ENCODE results near the gene PDCD4.
"Not testable (repeated sequence)": the region's sequence is repeated elsewhere in the genome, so short reads cannot be mapped to it uniquely, and the experiment has no call there.

The PDCD4 gene

DNA sequence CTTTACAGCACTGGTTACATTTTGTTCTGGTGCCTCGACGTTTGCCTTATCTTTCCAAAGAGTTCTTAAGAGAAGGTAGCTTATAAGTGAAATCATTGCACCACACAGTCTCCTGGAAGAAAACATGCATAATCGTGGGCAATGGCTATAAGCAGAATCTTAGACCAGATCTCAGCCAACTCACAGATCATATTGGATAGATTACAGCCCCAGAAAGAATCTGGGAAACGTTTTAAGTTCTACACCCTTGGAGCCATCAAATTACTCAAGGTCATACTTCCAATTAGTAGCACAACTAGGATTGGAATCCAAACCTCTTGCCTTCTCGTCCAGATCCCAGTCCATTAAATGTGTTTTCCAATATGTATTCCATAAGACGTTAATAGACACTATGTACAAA, 8.8 kb upstream of the PDCD4 start:
- no peak for DNase-seq

DNA sequence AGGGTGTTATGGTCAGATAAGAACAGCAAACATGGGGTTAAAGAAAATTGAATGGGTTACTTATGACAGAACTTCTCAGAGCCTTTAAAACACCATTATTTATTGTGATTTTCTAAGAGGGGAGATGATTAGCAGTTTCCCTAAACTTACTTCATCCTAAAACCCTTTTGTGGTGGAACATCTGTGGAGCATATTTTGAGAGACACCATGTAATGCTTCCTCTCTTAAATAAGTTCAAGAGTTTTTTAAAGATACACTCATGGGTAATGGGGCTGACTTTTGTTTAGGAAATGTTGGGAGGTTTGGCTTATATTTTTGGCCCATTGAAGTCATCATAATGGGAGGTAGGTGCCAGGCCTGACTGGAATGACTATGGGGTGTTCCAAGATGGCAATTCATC, 8.4 kb upstream of the PDCD4 start:
- DNase-seq, result no peak

GRCh38 chr10:110863956-110864355, 7.8 kb upstream of the PDCD4 start:
- no peak for DNase-seq

GRCh38 chr10:110864662-110865140, 7.0 kb upstream of the PDCD4 start:
- no peak for DNase-seq

DNA sequence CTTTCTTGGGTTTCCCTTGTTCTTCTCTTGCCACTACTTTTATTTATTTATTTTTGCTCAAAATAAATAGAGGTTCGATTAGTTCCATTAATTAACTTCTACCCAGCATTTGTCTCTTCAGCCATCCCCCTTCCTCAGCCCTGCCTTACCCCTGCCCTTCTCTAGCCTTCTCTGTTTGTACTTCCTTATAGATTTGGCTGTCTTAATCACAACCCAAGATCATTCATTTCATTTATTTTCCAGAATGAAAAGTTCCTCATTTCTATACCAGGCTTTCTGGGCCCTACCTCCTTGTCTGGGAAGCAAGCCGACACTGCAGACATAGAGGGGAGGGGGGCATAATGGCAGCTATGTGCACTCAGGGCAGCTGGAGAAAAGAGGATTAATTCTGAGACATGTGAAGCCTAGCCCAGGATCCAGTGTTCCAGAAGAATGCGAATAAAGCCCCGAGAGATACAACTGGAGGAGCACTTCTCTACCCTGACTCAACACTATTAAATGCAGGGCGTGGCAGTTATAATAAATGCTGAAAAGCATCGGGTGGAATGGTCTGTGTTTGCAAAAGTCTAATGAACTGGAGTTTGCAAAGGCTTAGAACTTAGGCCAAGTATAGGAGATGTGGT, 6.4 kb upstream of the PDCD4 start:
- DNase-seq, result no peak

DNA sequence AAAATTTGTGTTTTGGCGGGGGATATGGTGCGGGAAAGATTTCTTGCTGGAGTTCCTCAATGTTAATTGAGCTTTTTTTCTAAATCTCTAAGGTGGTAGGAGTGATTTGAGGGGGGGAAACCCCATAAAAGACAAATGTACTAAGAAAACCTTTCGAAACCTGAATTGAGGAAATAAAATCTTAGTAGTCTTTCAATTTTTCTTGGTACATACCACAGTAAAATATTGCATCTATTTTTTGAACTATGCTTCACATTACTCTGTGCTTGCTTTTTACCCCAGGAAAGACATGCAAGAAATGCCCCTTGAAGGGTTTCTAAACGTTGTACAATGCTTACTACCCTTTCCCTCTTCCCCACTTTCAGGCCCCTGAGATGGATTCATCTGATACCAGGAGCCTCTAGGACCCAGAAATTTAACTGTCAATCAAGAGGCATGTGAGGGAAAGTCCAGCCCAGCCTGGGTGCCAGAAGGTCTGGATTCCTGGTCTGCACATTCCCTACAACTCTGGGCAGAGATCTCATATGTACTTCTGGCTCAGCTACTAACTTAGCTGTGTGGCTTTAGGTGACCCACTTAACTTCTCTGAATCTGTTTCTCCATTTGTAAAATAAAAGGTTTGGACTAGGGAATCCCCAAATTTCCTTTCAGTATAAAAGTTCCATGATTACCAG, 5.8 kb upstream of the PDCD4 start:
- DNase-seq, result no peak

DNA sequence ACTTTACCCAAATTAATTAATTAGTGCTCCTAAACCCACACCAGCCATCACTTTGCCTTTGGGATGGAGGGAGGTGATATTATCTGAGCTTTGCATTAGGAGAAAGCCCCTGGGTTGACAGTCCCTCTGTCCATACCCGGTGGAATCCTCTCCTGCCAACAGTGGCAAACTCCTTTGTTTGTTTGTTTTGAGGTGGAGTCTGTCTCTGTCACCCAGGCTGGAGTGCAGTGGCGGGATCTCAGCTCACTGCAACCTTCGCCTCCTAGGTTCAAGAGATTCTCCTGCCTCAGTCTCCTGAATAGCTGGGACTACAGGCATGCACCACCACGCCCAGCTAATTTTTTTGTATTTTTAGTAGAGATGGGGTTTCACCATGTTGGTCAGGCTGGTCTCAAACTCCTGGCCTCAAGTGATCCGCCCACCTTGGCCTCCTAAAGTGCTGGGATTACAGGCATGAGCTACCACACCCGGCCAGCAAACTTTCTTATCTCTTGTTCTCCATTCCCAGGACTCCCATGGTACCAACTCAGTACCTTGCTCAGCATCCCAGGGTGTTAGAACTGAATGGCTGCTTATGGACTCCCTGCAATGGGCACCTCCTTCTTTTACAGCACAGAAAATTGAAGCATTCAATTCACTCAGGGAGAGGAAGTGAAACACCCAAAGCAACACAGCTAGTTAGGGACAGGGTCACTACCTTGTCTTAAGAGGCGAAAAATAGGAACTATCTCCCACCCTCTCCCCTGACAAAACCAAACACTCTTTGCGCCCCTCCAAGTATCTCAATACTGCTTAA, 4.5 kb upstream of the PDCD4 start:
- not testable (repeated sequence) for DNase-seq

DNA sequence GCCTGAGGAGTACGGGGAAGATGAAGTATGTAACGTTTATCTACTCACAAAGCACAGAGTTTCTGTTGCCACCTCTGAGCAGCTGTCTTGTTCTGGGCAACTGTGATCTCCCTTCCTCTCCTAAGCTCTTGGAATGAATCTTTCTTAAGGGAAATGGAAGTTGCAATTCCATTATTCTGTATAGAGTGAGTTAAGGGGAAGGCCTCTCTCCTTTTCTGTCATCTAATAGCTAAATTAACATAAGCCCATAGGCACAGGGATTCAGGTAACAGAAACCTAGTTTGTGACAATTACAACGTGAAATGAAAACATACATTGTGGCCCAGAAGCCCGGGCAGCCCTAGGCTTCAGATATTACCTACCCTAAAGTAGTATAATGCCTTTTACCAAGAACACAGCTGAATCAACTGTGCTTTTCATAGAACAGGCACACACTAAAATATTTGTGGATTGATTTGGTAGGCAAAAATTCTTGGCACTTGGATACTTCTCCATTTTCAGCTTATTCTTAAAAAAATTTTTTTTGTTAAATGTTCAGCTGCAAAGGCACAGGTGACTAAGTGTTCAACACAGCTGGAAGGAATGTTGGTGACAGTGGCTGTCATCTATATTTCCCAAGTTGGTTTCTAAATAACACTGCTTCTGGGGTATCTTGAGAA, 3.8 kb upstream of the PDCD4 start:
- DNase-seq, result no peak

- DNase-seq, result no peak
These were observed 2.7 kb upstream of the PDCD4 start for GRCh38 chr10:110868981-110869380.

- no peak for DNase-seq
These were observed 868 bp upstream of the PDCD4 start for GRCh38 chr10:110870823-110871297.

DNA sequence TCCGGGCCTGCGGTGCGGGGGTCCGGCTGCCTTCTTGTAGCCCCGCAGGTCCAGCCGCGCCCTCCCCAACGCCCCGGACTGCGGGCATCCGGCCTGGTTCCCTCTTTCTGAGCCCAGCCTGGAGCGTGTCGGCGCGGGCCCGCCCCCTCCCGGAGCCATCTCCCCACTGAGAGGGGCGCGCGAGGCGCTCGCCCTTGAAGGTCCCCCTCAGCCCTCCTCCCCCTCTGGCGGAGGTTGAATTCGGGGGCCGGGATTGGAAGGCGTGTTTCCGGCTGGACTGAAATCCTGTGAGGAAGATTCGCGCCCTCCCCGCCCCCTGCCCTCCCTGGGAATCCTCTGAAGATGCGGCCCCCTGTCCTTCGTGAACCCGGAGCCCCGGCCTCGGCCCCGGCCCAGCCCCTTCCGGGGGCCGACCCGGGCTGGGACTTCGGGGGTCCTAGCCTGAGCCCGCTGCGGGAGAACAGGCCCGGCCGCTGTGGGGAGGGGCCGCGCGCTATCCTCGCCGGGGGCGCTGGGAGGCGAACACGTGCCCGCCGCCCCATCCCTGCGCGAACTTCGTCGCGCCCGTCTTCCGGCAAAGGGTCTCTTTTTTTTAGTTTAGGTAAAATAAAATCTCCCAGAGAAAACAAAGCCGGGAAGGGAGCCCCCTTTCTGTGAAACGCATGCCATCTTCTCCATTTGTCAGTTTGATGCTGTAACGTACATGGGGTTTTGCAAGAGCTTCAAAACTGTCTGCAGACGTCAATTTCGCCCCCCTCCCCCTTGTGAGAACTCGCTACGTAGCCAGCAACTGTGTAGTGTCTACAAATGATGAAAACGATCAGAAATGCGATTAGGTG, 636 bp downstream of the PDCD4 start:
- peak; percentile 72 for DNase-seq

DNA sequence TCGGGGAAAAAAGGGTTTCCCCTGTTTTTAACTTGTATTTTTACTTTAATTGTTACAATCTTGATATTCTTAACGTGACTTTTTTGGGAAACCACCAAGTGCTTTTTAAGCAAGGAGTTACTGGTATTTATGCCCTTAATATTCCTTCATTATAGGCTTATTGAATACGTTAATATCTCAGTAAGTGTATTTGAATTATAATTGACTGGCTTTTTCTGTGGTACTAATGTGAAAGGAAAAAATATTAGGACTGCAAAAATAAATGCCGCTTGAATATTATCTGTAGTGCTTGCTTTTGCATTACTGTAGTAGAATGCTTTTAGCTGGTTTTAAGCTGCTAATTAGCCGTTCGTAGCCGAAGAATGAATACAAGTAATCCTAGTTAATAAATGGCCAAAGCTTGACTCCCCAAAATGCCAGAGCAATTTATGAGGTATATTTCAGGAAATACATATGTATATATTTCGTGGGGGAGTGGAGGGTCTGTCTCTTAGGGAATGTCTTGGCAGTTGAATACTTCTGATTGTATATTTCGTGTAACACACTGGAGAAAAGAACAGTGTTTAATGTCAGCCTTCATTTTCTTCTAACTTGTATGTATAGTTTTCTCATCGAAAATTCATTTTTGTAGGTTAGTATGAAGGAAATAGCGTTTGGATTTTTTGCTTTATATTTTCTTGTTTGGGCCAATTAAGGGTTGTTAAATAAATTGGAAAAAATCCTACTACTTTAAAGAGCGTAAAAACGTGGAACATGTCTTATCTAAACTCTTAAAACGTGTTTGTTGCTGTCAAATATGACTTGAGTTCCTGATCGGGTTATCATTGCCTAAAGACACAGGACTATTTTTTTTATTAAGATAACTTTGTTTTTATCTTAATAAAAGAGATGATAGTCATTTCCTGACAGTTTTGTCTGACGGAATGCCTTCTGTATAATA, 1.5 kb downstream of the PDCD4 start:
- DNase-seq, result no peak

GRCh38 chr10:110873951-110874350, 2.2 kb downstream of the PDCD4 start:
- DNase-seq, result no peak

DNA sequence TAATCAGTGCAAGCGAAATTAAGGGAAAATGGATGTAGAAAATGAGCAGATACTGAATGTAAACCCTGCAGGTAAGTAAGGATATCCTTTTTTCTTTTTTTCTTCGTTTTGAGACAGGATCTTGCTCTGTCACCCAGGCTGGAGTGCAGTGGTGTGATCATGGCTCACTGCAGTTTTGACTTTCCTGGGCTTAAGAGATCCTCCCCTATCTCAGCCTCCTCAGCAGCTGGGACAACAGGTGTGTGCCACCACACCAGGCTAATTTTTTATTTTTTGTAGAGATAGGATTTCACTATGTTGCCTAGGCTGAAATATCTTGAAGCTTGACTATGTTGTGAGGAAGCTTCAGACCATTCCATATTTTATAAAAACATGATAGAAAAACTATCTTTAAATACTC, 4.3 kb downstream of the PDCD4 start:
- no peak for DNase-seq

- no peak for DNase-seq
These were observed 5.1 kb downstream of the PDCD4 start for GRCh38 chr10:110876788-110877187.

- DNase-seq, result no peak
These were observed 8.3 kb downstream of the PDCD4 start for GRCh38 chr10:110880012-110880411.

- no peak for DNase-seq
These were observed 9.5 kb downstream of the PDCD4 start for GRCh38 chr10:110881247-110881646.

DNA sequence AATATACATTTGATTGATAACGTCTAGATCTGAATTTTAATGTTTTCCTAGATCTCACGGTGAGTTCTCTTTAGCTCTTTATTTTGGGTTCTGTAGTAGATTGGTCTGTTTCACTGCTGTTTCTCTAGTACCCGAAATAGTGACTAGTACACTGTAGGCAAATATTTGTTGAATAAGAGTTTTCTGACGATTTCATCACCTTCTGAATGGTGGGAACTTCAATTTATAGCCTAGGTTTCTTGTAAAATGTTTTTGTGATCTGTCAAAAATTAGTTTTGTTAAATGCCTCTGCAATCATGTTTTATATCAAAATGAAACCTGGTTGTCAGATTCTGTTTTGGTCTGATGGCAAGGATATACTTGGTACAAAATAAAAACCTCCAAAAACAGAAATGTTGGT, 10.2 kb downstream of the PDCD4 start:
- DNase-seq, result no peak

- no peak for DNase-seq
These were observed 12.2 kb downstream of the PDCD4 start for GRCh38 chr10:110883924-110884323.

DNA sequence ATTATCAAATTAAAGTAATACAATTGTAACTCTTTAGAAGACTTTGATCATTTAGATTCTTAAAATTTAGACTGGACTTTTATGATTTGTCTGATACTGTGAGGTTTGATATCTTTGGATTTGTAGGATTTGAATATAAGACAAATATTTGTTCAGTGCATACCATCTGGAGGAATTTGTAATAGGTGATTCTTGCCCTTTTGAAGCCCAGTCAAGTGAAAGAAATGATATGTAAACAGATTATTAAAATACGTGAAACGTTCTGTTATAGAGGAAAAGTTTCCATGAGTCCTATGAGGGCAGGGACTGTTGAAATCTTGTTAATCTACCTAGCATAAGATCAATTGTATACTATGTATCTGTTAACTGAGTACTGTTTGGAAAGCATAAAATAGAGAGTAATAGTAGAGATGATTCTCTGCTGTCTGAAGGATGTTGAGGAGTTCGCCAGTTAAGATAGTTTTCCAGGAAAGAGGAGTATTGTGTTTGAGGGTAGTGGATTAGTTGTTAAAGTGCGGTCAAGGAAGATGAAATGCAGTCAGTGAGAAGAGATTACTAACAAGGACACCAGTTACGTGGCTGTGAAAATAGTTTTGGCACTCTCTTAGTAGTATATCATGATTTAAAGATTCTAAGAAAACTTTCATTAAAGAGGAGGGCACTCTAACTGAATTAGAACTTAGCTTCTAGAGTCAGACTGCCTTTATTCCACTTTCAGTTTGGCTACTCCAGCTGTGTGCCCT, 14.4 kb downstream of the PDCD4 start:
- no peak for DNase-seq

Measured in NCI-H1092 treated with DMSO at 0.1 percent for 48 hours (cell line).